Measurements from ENCODE around the gene CD55. TPM values are rescaled to one million over a fixed set of nuclear protein-coding genes. Genes with fewer than 3 reads are reported as not detected.

CD55 gene
- total RNA-seq, 1 experiment from 2014 or later = 37.9 TPM

DNA sequence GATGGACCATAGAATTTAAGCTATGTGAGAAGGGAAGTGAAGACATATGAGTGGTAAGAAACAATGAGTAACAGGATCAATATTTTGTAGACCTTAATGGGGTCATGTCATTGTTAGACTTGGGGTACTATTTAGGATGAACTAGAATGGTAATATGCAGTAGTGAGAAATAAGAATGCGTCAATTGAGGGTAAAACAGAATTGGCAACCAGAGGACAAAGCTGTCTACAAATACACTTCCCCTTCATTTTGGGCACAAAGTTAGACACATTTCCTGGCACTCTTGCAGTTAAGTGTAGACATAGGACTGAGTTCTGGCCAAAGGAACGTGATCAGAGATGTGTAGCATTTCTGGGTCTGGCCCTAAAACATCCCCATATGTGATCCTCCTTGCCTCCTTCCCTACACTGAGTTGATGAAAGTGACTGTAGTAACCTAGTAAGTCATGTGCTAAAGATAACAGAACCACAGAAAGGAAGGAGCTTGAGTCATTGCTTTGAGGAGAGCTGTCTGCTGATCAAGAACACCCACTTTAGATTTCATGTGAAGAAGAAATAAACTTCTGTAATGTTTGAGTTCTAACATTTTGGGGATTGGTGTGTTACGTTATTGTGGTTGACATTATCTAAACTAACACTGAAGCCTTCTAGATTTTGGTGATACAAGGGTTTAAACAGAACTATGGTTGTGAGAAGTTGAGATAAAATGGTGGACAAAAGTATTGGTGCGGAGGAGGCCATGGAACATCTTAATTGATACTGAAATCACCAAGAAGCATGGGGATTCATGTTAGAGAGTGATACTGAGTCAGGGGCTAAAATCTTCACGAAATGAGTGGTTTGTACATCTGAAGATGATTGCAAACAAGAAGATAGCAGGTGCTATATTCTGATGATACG lies 41.7 kb downstream of the CD55 start:
- DNase-seq (ENCODE audit: low read depth) = peak; percentile 30

DNA sequence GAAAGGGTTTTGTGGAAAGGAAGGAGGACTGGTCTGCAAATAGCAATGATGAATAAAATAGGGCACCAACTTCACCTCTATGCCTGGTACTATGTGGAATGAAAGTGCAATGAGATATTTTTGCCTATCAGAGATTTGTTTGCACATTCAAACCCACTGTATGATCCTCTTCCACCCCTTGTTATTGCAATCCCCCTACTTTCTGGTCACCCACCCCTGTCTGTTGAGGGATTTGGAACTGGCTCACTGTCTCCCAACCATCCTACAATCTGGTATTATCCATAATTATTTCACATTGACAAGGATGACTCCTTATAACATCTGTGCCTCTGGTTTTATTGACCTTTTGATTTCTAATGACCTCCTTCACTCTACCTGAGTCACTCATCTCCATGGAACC lies 42.4 kb downstream of the CD55 start:
- no peak for DNase-seq (ENCODE audit: low read depth)

GRCh38 chr1:207364614-207365013 lies 43.1 kb downstream of the CD55 start:
- DNase-seq (ENCODE audit: low read depth) = no peak

- DNase-seq (ENCODE audit: low read depth) = no peak
Measured at GRCh38 chr1:207365063-207365462, 43.6 kb downstream of the CD55 start.

DNA sequence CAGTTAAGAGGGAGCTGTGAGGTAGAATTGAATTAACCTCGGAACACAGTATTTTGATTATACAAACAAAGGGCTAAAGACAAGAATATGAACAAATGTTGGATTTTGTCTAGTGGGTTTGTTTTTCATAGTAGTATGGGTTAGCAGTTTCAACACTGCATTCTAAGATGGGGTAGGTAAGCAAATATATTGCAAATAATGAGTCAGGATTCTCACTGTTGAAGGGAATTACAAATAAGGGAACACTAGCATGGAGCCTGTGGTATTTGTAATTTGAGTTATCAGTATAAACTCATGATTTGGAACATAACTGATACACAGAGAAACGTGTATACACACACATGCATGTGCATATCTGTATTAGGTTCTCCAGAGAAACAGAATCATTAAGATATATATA lies 44.5 kb downstream of the CD55 start:
- DNase-seq (ENCODE audit: low read depth) = no peak

DNA sequence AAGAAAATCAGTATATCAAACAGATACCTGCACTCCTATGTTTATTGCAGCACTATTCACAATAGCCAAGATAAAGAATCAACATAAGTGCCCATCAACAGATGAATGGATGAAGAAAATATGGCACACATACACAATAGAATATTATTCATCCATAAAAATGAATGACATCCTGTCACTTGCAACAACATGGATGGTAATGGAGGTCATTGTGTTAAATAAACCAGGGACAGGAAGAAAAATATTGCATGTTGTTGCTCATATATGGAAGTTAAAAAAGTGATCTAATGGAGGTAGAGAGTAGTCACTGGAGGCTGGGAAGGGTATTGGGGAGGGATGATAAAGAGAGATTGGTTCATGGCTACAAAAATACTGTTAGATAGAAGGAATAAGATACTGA lies 67.2 kb downstream of the CD55 start:
- DNase-seq (ENCODE audit: low read depth) = no peak

DNA sequence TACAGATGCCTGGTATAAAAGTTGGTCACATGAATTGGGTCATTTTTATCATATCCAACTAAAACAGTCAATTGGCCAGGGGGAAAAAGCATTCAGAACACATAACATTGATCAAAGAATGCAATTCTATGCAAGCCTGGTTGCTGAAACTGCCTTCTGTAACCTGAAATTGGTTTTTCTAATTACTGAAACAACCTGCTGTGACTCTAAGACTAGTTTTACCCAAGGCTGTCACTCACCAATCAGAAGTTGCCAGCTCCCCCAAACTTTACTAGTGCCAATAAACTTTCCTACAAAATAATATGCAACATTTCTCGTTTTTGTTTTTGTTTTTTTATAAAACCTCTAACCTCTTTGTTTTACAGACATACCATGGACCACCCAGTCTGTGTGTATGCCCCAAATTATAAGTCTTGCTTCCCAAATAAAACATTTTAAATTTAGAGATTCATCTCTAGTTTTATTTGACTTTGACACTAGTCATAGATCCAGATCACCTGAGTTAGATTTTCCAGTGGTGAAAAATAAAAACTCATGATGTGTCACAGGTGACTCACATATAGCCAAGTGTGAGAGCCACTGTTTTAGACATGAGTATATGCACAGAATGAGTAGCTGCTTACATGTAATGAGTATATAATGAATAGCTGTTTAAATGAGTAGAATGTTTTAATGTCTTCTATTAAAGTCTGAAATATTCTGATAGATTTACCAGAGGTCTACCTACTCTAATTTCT lies 68.4 kb downstream of the CD55 start:
- peak; percentile 68 for DNase-seq (ENCODE audit: low read depth)

GRCh38 chr1:207393610-207394009 lies 72.1 kb downstream of the CD55 start:
- DNase-seq (ENCODE audit: low read depth) = peak; percentile 83

DNA sequence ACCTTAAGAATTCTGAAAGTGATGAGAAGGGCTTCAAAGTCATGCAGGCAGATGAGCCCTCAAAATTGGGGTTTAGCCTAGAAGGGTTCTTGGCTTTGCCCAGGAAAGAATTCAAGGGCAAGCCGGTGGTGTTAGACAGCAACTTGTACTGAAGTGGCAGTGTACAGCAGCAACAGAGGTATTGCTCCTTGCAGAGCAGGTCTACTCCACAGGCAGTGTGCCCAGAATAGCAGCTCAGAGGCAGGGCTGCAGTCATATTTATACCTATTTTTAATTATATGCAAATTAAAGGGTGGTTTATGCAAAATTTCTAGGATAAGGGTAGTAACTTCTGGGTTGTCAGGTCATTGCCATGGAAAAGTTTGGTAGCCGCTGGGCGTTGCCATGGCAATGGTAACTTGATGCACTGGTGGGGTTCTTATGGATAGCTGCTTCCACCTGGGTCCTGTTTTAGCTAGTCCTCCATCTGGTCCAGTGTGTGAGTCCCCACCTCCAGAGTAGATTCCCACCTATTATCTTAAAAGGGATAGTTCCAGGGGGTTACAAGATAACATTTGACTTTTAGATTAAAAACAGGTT lies 74.8 kb downstream of the CD55 start:
- DNase-seq (ENCODE audit: low read depth) = no peak

GRCh38 chr1:207397525-207397926 lies 76.0 kb downstream of the CD55 start:
- DNase-seq (ENCODE audit: low read depth) = no peak

DNA sequence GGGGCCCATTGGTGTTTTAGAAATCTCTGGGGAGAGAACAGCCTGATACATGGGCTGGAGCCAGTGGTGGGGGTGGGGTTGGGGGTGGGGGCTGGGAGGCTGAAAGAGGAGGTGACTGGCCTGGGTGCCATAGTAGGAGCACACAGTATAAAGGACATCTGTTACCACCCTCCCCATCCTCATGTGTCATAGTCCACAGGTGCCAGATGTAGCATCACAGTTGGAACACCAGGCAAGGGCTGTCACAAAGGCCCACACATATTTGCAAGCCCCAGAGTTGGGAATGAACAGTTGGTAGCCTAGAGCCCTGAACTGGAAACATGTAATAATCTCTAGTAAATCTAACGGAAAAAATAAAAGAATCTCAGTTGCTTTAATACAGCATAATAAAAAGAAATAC lies 77.5 kb downstream of the CD55 start:
- no peak for DNase-seq (ENCODE audit: low read depth)

GRCh38 chr1:207401578-207401977 lies 80.1 kb downstream of the CD55 start:
- no peak for DNase-seq (ENCODE audit: low read depth)

DNA sequence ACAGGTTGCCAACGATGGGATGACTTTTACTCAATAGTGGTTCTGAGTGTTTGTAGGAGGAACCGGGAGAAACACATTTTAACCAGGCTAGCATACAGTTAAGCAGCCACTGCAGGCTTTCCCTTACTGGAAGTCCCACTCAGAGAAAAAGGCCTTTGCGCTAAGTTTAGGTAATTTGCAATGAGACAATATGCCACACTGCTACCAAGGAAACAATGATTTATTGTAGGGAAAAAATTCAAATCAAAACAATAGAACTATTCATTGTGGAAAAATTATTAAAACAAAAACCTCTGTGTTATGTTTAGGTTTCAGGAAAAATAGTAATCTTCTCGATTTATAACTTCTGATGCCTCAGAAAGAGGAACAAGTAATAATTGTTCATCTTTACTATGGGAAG lies 81.3 kb downstream of the CD55 start:
- DNase-seq (ENCODE audit: low read depth) = no peak

GRCh38 chr1:207404849-207405525 lies 83.5 kb downstream of the CD55 start:
- DNase-seq (ENCODE audit: low read depth) = peak; percentile 49

GRCh38 chr1:207405814-207406213 lies 84.3 kb downstream of the CD55 start:
- no peak for DNase-seq (ENCODE audit: low read depth)

DNA sequence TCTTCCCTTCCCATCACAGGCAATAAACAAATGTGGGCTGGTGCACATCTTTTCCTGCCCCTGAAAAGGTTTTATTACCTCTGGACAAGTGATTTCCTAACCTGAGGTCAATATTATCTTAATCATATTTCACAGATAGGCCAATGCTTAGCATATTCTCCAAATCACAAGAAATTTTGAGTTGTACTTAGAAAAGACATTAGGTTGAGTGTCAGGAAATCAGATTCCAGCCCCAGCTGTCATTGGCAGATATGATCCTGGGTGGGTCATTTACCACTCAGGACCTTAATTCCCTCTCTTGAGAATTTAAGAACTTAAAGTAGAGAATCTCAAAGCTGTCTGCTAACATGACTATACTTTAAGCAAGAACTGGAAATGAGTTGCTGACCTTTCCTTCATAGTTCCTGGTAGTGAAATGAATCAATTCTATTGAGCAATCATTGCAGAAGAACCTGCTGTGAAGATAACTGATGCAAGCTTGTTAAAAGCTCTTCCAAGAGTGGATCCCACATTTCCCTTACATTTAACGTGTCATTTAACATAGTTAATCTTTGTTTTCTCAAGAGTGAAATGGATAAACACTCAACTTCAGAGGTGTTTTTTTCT lies 86.3 kb downstream of the CD55 start:
- DNase-seq (ENCODE audit: low read depth) = no peak

Other genes starting within 250 kb of the CD55 start
- 0.29 TPM in 1 of 2 replicates, not detected in the other for gene C4BPB, start 232.8 kb upstream of the CD55 start, total RNA-seq (2014; rRNA removed; shearing (Covaris generic))
- gene C4BPA, start 217.4 kb upstream of the CD55 start, total RNA-seq (2014; rRNA removed; shearing (Covaris generic)) = not detected in 2 replicates
- 0.29 and 2.1 TPM in 2 replicates for gene CR2, start 132.7 kb downstream of the CD55 start, total RNA-seq (2014; rRNA removed; shearing (Covaris generic))
- gene CR1, start 174.5 kb downstream of the CD55 start, total RNA-seq (2014; rRNA removed; shearing (Covaris generic)) = 0.03 TPM in 1 of 2 replicates, not detected in the other

Measured in Daoy (cell line).